GM12878 (cell line): ENCODE results near the gene MAGT1.

ENCODE experiments used
- HDGF ChIP-seq: fragments of 450-650 bp; IDR thresholded peaks from 2 replicates; pipeline ENCODE4 v1.6.1; 2016; ENCODE audit warnings: antibody characterized with exemption
- LARP7 ChIP-seq: fragments of 450-650 bp; IDR thresholded peaks from 2 replicates; pipeline ENCODE4 v1.6.1; 2017; ENCODE audit warnings: mild to moderate bottlenecking
- MTA3 ChIP-seq: IDR thresholded peaks from 2 replicates; pipeline ENCODE4 v1.6.1; 2012; ENCODE audit warnings: low read length, inconsistent platforms, borderline replicate concordance
- SRF ChIP-seq, 2 experiments: IDR thresholded peaks; 2 replicates each; pipeline ENCODE4 v1.6.1; 2011; ENCODE audit warnings: low read depth in 2 of 2, low read length in 2 of 2, mild to moderate bottlenecking in 1 of 2, moderate library complexity in 1 of 2
- TF ChIP-seq, protein P1 (sequence below), 3 experiments: IDR thresholded peaks in 2 of 3; conservative IDR thresholded peaks in 1 of 3; 2 replicates each; pipeline ENCODE4 v1.5.1; 2011; ENCODE audit warnings: low read depth in 3 of 3, low read length in 3 of 3, mild to moderate bottlenecking in 3 of 3, control low read depth in 2 of 3, moderate library complexity in 2 of 3, inconsistent platforms in 1 of 3, mixed read lengths in 1 of 3; ENCODE audit not compliant: control insufficient read depth in 2 of 3, insufficient read depth in 1 of 3; ENCODE audit errors: extremely low read depth in 1 of 3

DNA sequence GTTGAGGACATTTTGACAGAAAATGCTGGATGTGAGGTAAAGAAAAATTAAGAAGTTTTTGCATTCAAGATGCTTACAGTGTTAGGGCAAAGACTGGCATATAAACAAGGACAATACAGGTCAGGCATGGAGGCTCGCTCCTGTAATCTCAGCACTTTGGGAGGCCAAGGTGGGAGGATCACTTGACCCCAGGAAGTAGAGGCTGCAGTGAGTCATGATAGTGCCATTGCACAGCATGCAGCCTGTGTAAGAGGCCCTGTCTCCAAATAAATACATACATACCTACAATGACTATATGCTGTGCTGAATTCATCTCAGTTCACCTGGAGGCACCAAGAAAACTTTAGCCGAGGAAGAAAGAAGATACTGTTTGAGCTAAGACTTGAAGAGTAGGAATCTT is 2.3 kb downstream of the MAGT1 start:
- TF ChIP-seq HDGF (no peak), SRF (IDR thresholded peaks at IDR 0.05; ENCODE audit: low read depth in 2 of 2, low read length in 2 of 2) (no peak), MTA3 (no peak), LARP7 (no peak)
- TF ChIP-seq, protein P1, sequence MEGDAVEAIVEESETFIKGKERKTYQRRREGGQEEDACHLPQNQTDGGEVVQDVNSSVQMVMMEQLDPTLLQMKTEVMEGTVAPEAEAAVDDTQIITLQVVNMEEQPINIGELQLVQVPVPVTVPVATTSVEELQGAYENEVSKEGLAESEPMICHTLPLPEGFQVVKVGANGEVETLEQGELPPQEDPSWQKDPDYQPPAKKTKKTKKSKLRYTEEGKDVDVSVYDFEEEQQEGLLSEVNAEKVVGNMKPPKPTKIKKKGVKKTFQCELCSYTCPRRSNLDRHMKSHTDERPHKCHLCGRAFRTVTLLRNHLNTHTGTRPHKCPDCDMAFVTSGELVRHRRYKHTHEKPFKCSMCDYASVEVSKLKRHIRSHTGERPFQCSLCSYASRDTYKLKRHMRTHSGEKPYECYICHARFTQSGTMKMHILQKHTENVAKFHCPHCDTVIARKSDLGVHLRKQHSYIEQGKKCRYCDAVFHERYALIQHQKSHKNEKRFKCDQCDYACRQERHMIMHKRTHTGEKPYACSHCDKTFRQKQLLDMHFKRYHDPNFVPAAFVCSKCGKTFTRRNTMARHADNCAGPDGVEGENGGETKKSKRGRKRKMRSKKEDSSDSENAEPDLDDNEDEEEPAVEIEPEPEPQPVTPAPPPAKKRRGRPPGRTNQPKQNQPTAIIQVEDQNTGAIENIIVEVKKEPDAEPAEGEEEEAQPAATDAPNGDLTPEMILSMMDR (IDR thresholded peaks at IDR 0.05 in 2 of 3, conservative IDR thresholded peaks at IDR 0.05 in 1 of 3; ENCODE audit: control insufficient read depth in 2 of 3, extremely low read depth in 1 of 3, insufficient read depth in 1 of 3, low read depth in 3 of 3, low read length in 3 of 3), result no peak
